Osteoblast (primary cell): ENCODE results near the gene INPP4A. TPM values are rescaled to one million over a fixed set of nuclear protein-coding genes. Genes with fewer than 3 reads are reported as not detected.

Experiments used
- DNase-seq: peaks from one replicate; pipeline ENCODE4 v3.0.0; 2011; ENCODE audit warnings: low spot score, mixed read lengths; ENCODE audit not compliant: insufficient read length; ENCODE audit errors: missing footprints
- H2AFZ ChIP-seq: 2 replicates; pipeline ENCODE4 v1.6.0; 2011; ENCODE audit warnings: mild to moderate bottlenecking, low read length
- H3K27ac ChIP-seq: 2 replicates; pipeline ENCODE4 v1.5.1; 2011; ENCODE audit warnings: mild to moderate bottlenecking, low read depth, low read length, moderate library complexity
- H3K27me3 ChIP-seq: 2 replicates; pipeline ENCODE4 v1.6.0; 2012; ENCODE audit warnings: mild to moderate bottlenecking, control low read depth, inconsistent platforms, low read length, moderate library complexity; ENCODE audit not compliant: insufficient read depth
- H3K36me3 ChIP-seq: 2 replicates; pipeline ENCODE4 v1.5.1; 2011; ENCODE audit warnings: mild to moderate bottlenecking, low read length, control low read depth, moderate library complexity; ENCODE audit not compliant: insufficient read depth
- H3K4me1 ChIP-seq: 2 replicates; pipeline ENCODE4 v1.5.1; 2011; ENCODE audit warnings: mild to moderate bottlenecking, low read length, control low read depth, moderate library complexity; ENCODE audit not compliant: insufficient read depth
- H3K4me2 ChIP-seq: 2 replicates; pipeline ENCODE4 v1.6.0; 2011; ENCODE audit warnings: mild to moderate bottlenecking, low read length; ENCODE audit not compliant: insufficient read depth
- H3K4me3 ChIP-seq: fragments of 200-600 bp; sonication (generic); 3 replicates; pipeline ENCODE4 v1.5.1; 2012; ENCODE audit warnings: mild to moderate bottlenecking, low read length, inconsistent platforms; ENCODE audit not compliant: insufficient read depth
- H3K79me2 ChIP-seq: 2 replicates; pipeline ENCODE4 v1.6.0; 2012; ENCODE audit warnings: mild to moderate bottlenecking, low read length, control low read depth, inconsistent platforms; ENCODE audit not compliant: insufficient read depth
- H3K9me3 ChIP-seq: 2 replicates; pipeline ENCODE4 v1.5.1; 2011; ENCODE audit warnings: low read depth, low read length, control low read depth
- H4K20me1 ChIP-seq: 2 replicates; pipeline ENCODE4 v1.6.0; 2012; ENCODE audit warnings: mild to moderate bottlenecking, low read length, control low read depth; ENCODE audit not compliant: insufficient read depth
- CTCF ChIP-seq: IDR thresholded peaks from 2 replicates; pipeline ENCODE4 v1.5.1; 2011; ENCODE audit warnings: mild to moderate bottlenecking, low read depth, low read length, moderate library complexity; ENCODE audit errors: extremely low read depth
- total RNA-seq: library from RNA; depleted of rRNA; stranded (reverse); fragments of >200 nt; gene quantifications from 2 replicates; pipeline ENCODE4 v1.2.3, GENCODE V29; 2012

Gene INPP4A
- total RNA-seq, 1 donor = 25.7 TPM

DNA sequence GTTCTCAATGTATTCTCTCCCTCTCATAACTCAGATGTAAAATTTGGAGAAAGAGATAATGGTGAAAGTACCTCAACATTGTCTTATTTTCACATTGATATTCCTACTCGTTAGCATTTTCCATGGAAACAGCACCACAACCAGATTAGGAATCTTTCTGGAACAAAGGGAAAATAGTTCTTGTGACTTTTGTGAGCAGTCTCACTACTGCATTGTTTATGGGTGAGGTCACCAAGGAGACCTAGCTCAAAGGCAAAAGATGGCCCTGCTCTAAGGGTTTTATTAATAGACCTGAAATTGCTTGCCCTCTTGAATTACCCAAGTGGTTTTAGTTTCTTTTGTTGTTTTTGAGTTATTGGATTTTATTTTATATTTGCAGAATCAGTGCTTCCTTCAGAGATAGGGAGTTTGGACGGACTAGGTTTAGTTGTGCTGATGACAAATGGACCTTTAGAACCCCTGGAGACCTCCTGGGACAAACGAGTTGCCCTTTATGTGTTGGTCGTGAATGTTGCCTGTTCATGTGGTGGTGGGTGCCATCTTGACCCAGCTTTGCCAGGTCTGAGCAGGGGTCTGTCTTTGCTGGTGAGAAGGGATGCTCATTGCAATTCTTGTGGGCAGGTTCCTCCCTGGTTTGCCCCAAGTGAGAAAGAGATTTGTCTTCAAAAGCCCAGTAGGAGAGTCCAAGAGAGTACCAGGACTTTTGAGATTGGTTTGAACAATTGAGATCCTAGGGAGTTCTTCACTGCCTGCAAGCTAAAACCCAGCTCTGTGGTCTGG is 58.1 kb downstream of the INPP4A start:
- no peak overlapping the region for H3K4me3 ChIP-seq
- H3K27ac ChIP-seq = peak overlapping the region; percentile 13
- TF ChIP-seq CTCF = no peak
- H3K4me2 ChIP-seq = no peak overlapping the region
- no peaks in the 10 kb centered on the region for H3K36me3 ChIP-seq
- H3K27me3 ChIP-seq = no peaks in the 10 kb centered on the region
- peaks cover 24% of the 10 kb centered on the region for H3K4me1 ChIP-seq
- H4K20me1 ChIP-seq = peaks cover 14% of the 10 kb centered on the region
- peaks cover 3% of the 10 kb centered on the region for H3K79me2 ChIP-seq
- H3K9me3 ChIP-seq = no peaks in the 10 kb centered on the region
- H2AFZ ChIP-seq = no peak overlapping the region
- no peak for DNase-seq

GRCh38 chr2:98503481-98504105 is 58.9 kb downstream of the INPP4A start:
- no peak for TF ChIP-seq CTCF
- H3K27me3 ChIP-seq = no peaks in the 10 kb centered on the region
- H3K4me2 ChIP-seq = no peak overlapping the region
- H3K4me3 ChIP-seq = no peak overlapping the region
- peaks cover 3% of the 10 kb centered on the region for H3K79me2 ChIP-seq
- H3K27ac ChIP-seq = peak overlapping the region; percentile 31
- H3K36me3 ChIP-seq = no peaks in the 10 kb centered on the region
- H3K4me1 ChIP-seq = peaks cover 31% of the 10 kb centered on the region
- peaks cover 14% of the 10 kb centered on the region for H4K20me1 ChIP-seq
- no peaks in the 10 kb centered on the region for H3K9me3 ChIP-seq
- no peak overlapping the region for H2AFZ ChIP-seq
- DNase-seq = no peak

GRCh38 chr2:98504381-98505109 is 59.9 kb downstream of the INPP4A start:
- Histone ChIP-seq H3K4me3 (no peak overlapping the region), H3K36me3 (no peaks in the 10 kb centered on the region), H4K20me1 (peaks cover 14% of the 10 kb centered on the region), H2AFZ (no peak overlapping the region), H3K27me3 (no peaks in the 10 kb centered on the region), H3K4me2 (no peak overlapping the region), H3K4me1 (peaks cover 37% of the 10 kb centered on the region), H3K27ac (peak overlapping the region; percentile 31), H3K9me3 (no peaks in the 10 kb centered on the region), H3K79me2 (peaks cover 3% of the 10 kb centered on the region)
- no peak for TF ChIP-seq CTCF
- DNase-seq = no peak
